Measurements from ENCODE around the gene DAPK2.
A peak's percentile ranks its signal among the peaks of the same experiment; 100 is the strongest.

The DAPK2 gene

GRCh38 chr15:64048781-64049460, 2.6 kb upstream of the DAPK2 start:
- TF ChIP-seq CTCF (IDR thresholded peaks at IDR 0.05; ENCODE audit: control extremely low read depth, extremely low read depth, low read depth, missing control alignments), result no peak
- ChIA-PET POLR2A (no interaction called here), CTCF (interaction anchor here (1.0 to 8.9 kb wide), 10 partner anchors 15 to 439 kb away, joined by 3 to 68 read pairs (median 6); no protein-coding TSS in a partner anchor)
- DNase-seq (ENCODE audit: extremely low spot score), result no peak

GRCh38 chr15:64045774-64046420, 388 bp downstream of the DAPK2 start:
- ChIA-PET POLR2A (interaction anchor here (0.5 kb wide), 1 partner anchor 303 kb away, joined by 5 read pairs; no protein-coding TSS in a partner anchor), CTCF (interaction anchor here (0.6 to 8.9 kb wide), 61 partner anchors 9 to 515 kb away, joined by 3 to 68 read pairs (median 5); partner anchors contain the start of gene CIAO2A)
- TF ChIP-seq CTCF (IDR thresholded peaks at IDR 0.05; ENCODE audit: control extremely low read depth, extremely low read depth, low read depth, missing control alignments), result no peak

DNA sequence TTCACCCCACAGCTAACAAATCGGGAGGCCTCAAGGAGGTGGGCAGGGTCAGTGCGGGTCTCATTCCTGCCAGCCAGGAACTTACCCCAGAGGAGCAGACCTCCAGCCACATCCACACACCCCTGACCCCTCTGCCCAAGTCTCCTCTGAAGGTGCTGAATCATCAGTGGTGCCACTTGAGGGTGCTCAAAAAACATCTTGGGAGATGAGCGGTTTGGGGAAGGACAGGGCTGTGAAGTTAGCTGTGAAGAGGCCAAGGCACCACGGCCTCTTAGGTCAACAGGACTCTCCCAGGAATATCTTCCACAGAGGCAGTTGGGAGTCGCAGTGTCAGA, 1.2 kb downstream of the DAPK2 start:
- TF ChIP-seq CTCF (IDR thresholded peaks at IDR 0.05; ENCODE audit: control extremely low read depth, extremely low read depth, low read depth, missing control alignments), result no peak
- ChIA-PET CTCF (interaction anchor here (0.6 to 8.9 kb wide), 34 partner anchors 8 to 997 kb away, joined by 3 to 68 read pairs (median 6); no protein-coding TSS in a partner anchor), POLR2A (interaction anchor here (0.5 to 1.0 kb wide), 2 partner anchors 49 to 144 kb away, joined by 3 read pairs; partner anchors contain the start of gene CIAO2A)
- DNase-seq (ENCODE audit: extremely low spot score), result no peak

More at GRCh38 chr15:64045774-64046420, 388 bp downstream of the DAPK2 start:
- no peak for DNase-seq (ENCODE audit: extremely low spot score)

DNA sequence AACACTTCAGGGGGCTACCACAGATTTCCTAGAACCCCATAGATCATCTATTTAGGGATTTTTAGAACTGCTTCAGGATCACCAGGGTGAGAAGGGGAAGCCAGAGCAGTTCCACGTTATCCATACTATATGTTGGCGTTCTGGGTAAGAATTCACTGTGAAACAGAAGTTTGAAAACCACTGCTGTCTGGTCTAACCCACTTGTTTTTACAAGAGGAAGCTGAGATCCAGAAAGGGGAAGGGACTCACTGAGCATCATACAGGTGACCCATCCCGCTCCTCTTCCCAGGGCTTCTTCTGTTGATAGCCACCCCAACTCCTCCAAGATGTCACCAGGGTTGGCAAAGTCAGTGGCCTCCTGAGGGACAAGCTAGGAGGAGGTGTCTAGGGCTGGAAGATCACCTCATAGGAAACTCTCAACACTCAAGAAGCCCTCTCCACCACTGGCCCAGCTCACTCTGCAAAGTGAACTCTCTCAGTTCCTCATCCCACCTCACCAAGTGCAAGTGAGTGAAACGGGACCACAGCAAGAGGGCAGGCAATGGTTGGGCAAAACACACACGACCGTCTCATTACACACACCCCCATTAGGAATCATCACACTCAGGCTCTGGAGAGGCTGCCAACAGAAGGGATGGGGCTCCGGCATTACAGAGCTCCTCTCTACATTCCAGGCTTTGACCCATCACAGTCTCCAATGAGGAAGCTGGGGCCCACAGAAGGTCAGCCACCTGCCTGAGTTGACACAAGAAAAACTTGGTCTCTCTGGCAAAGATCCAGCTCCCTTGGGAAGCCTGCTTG, 1.8 kb downstream of the DAPK2 start:
- DNase-seq (ENCODE audit: extremely low spot score), result peak; percentile 76
- peak; percentile 1 for TF ChIP-seq CTCF (IDR thresholded peaks at IDR 0.05; ENCODE audit: control extremely low read depth, extremely low read depth, low read depth, missing control alignments)
- ChIA-PET POLR2A (interaction anchor here (0.5 to 1.0 kb wide), 2 partner anchors 49 to 144 kb away, joined by 3 read pairs; partner anchors contain the start of gene CIAO2A), CTCF (interaction anchor here (0.8 to 8.9 kb wide), 27 partner anchors 8 to 997 kb away, joined by 3 to 68 read pairs (median 10); no protein-coding TSS in a partner anchor)

DNA sequence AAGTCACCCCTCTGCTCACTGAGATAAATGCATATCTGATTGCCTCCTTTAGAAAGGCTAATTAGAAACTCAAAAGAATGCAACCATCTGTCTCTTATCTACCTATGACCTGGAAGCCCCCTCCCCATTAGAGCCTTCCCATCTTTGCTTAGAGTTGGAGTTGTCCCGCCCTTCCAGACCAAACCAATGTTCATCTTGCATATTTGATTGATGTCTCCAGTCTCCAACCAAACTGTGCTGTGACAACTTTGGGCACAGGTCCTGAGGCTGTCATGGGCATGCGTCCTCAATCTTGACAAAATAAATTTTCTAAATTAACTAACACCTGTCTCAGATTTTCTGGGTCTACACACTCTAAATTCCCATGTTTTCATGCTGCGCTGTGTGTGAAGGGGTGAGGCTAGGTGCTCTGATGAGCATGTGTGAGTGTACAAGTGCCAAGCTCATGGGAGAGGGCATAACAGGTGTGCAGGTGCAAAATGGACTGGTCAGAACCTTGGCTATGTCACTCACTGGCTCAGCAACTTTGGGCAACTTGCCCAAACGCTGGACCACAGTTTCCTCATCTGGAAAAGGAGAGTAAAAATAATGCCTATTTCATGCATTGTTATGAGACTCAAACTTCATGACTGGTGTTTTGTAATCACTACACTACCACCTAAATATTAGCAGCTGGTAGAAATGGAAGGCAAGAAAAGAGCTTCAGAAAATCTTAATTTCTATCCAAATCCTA, 7.2 kb downstream of the DAPK2 start:
- CTCF ChIA-PET, result interaction anchor here (0.9 to 3.8 kb wide), 6 partner anchors 9 to 286 kb away, joined by 3 to 19 read pairs (median 7); no protein-coding TSS in a partner anchor
- DNase-seq (ENCODE audit: extremely low spot score), result no peak
- POLR2A ChIA-PET, result no interaction called here
- TF ChIP-seq CTCF (IDR thresholded peaks at IDR 0.05; ENCODE audit: control extremely low read depth, extremely low read depth, low read depth, missing control alignments), result no peak

Data from GM10248 (cell line).